Activated T-cell treated with anti-CD3 and anti-CD28 coated beads, Interleukin-2, amount 50 U/mL, for 4 hours (primary cell): ENCODE measurements around the gene ABAT. TPM values are rescaled to one million over a fixed set of nuclear protein-coding genes. Genes with fewer than 3 reads are reported as not detected.

Source experiments
- ATAC-seq, 2 donors: fragments of 200-7000 bp; cut with Tn5 transposase; one replicate each; pipeline ENCODE4 v1.10.0; 2021
- DNase-seq: peaks from one replicate; pipeline ENCODE4 v3.0.0-alpha.2; 2020
- H3K27me3 Mint-ChIP-seq: one replicate; pipeline ENCODE4 v1.8.0; 2021; ENCODE audit warnings: low read depth, mixed read lengths
- H3K36me3 Mint-ChIP-seq: one replicate; pipeline ENCODE4 v1.8.0; 2022; ENCODE audit warnings: mixed read lengths; ENCODE audit not compliant: insufficient read depth
- H3K4me1 Mint-ChIP-seq: one replicate; pipeline ENCODE4 v1.8.0; 2021; ENCODE audit warnings: low read depth, mixed read lengths
- H3K4me3 Mint-ChIP-seq: one replicate; pipeline ENCODE4 v1.8.0; 2021; ENCODE audit warnings: mild to moderate bottlenecking, moderate library complexity, mixed read lengths
- H3K9me3 Mint-ChIP-seq: one replicate; pipeline ENCODE4 v1.8.0; 2021; ENCODE audit warnings: mixed read lengths
- total RNA-seq, 3 donors: library from RNA; stranded (reverse); gene quantifications; one replicate each; pipeline ENCODE4 v1.2.1, GENCODE V29; 2021

Gene ABAT
- total RNA-seq, 3 donors from 2014 or later, result 3.4 to 6.4 (median 4.5) TPM

DNA sequence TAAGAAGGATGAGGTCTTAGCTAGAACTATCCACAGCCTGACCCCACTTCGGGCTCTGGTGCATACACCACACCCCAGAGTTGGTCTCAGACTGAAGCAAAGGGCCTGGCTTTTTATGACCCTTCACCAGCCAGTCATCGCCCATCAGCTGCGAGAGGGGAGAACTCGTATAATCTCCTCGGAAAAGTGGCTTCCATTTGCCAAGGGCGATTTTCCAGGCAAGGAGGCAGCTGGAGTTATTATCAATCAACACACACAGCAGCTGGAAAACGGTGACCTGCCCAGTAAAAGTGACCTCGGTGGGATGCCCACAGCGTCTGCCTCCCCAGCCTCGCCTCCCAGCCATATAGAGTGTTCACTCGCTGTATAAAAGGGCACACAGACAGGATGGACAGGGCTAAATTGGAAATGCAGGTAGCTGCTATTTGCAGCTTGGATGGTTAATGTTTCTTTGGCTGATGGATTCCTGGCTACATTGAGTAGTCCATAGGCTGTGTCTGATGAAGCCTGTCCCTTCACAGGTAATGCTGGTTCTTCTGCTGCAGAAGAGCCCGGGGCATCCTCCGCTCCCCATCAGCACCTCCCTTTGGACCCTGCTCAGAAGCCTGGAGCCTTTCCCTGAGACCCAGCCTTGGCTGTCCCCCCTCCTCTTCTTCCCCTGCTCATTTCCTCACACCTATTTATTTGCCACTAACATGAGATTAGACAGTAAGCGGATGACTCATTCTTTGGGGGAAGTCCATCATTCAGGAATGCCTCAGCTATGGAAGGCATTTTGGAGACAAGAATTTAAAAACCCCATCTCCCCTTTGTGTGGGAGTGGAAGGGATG, 77.3 kb downstream of the ABAT start:
- ATAC-seq, result no peak
- Mint-ChIP-seq H3K4me1 (no peaks in the 10 kb centered on the region), H3K9me3 (no peaks in the 10 kb centered on the region), H3K4me3 (no peak overlapping the region), H3K27me3 (no peaks in the 10 kb centered on the region), H3K36me3 (peaks cover 9% of the 10 kb centered on the region)
- DNase-seq, result no peak

DNA sequence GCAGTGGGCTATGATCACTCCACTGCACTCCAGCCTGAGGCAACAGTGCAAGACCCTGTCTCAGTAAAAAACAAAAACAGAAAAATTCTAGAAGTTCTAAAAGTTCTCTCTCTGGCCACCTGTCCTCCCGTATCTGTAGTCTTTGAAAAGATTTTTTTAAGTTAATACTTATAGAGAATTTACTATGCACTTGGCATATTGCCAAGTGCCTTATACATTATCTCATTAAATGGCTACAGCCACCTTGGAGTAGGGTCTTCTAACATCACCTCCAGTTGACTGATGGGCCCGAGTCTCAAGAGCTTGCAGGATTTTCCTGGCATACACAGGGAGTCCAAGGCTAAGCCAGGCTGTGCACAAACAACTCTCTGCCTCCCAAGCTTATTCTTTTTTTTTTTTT, 78.3 kb downstream of the ABAT start:
- DNase-seq (no peak), ATAC-seq (no peak)
- no peaks in the 10 kb centered on the region for H3K4me1 Mint-ChIP-seq
- no peaks in the 10 kb centered on the region for H3K9me3 Mint-ChIP-seq
- H3K36me3 Mint-ChIP-seq, result peaks cover 14% of the 10 kb centered on the region
- no peak overlapping the region for H3K4me3 Mint-ChIP-seq
- H3K27me3 Mint-ChIP-seq, result no peaks in the 10 kb centered on the region

DNA sequence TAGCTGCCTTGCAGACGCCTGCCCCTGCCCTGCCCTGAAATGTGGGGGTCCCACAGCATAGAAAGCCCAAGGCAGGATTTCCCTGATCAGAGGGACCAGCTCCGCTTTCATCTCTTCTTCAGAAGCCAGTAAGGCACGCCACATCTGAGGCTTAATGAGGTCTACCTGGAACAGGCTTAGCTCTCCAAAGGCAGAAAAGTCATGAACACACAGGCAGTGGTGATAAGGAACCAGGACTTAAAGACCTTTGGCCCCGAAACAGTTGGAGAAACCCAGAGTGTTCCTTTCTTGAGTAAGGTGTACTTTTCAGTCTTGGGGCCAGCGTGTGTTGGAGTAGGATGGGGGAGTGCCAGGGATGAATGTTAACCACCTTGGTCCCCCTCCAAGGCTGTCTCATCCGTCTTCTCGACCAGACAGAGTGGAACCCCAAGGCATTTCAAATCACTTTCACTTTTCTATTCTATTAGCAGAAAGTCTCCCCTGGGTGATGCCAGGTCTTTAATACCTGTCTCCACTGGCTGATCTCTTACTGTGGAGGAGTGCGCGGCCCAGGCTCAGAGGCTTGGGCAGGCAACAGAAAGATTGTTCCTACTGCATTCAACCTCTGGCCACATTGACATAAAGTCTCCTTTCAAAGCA, 79.1 kb downstream of the ABAT start:
- no peaks in the 10 kb centered on the region for H3K27me3 Mint-ChIP-seq
- no peaks in the 10 kb centered on the region for H3K4me1 Mint-ChIP-seq
- H3K36me3 Mint-ChIP-seq, result peaks cover 18% of the 10 kb centered on the region
- no peak overlapping the region for H3K4me3 Mint-ChIP-seq
- no peak for ATAC-seq
- no peaks in the 10 kb centered on the region for H3K9me3 Mint-ChIP-seq
- no peak for DNase-seq

DNA sequence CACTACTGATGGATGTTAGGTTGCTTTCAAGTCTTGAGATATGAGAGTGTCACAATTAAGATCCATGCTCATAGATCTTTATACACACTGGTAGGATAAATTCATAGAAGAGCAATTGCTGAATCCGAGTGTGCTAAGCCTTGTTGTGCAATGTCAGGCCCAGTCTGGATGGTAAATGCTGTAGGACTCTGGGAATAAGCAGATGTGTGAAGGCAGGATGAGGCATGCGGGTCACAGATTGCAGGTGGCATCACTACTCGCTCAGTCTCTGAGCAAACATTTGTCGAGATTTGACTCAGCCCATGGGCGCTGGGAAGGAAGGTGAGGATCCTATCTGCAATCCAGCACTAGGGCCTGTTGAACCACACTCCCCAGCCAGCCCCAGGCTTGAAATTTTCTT, 82.3 kb downstream of the ABAT start:
- H3K4me3 Mint-ChIP-seq, result no peak overlapping the region

DNA sequence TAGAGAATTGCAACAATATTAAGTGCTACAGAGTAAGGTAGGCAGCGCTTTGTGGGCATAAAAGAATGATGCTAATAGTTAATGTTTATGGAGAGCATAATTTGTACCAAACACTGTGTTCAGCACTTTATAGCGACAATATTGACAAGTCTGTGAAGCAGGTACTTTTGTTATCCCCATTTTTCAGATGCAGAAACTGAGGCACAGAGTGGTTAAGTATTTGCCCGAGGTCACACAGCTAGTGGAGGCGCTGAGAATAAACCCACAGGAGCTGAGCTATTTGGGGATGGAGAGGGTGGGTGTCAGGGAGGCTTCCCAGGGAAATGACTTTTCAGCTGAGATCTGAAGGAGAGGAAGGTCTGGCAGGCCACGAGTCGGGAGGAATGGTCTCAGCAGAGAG, 83.6 kb downstream of the ABAT start:
- DNase-seq (no peak), ATAC-seq (no peak)
- H3K36me3 Mint-ChIP-seq, result peaks cover 24% of the 10 kb centered on the region
- H3K4me1 Mint-ChIP-seq, result no peaks in the 10 kb centered on the region
- no peak overlapping the region for H3K4me3 Mint-ChIP-seq
- no peaks in the 10 kb centered on the region for H3K27me3 Mint-ChIP-seq
- no peaks in the 10 kb centered on the region for H3K9me3 Mint-ChIP-seq

More for the DNA sequence above, 82.3 kb downstream of the ABAT start:
- Mint-ChIP-seq H3K9me3 (no peaks in the 10 kb centered on the region), H3K27me3 (no peaks in the 10 kb centered on the region), H3K36me3 (peaks cover 20% of the 10 kb centered on the region), H3K4me1 (no peaks in the 10 kb centered on the region)
- DNase-seq (no peak), ATAC-seq (no peak)

DNA sequence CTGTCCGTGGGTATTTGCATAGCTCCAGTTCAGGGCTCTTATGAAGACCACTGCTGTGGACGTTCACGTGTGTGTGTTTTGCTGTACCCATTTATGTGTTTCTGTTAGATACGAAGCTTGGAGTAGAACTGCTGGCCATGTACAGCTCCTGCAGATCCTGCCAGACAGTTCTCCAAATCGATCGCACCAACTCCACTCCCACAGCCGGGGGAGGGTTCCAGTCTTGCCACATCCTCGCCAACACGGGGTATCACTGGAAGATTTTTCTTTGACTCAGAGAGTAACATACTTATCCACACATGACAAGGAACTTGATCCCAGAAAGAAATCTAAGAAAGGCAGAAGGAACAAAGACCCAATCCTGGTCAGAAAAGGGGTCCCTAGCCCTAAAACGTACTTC, 85.6 kb downstream of the ABAT start:
- no peak for ATAC-seq
- Mint-ChIP-seq H3K4me1 (no peaks in the 10 kb centered on the region), H3K36me3 (peaks cover 30% of the 10 kb centered on the region), H3K27me3 (no peaks in the 10 kb centered on the region), H3K9me3 (no peaks in the 10 kb centered on the region), H3K4me3 (no peak overlapping the region)
- no peak for DNase-seq

DNA sequence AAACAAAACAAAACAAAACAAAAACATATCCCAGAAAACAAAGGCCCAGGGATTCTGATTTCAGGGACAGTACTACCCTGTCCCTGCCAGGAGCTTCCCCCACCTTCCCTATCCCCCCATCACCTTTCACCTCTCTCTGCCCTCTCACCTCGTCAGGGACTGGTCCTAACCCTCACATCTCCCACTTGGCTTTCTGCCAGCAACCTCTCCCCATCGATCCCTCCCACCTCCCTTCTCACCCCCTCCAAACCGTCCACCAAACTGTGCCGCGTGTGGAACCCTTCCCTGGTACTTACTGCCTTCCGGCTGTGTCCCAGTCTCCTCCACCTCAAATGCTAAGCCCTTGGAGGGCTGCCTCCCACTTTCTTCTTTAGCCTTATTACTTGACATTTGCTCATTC, 86.7 kb downstream of the ABAT start:
- no peaks in the 10 kb centered on the region for H3K27me3 Mint-ChIP-seq
- peaks cover 30% of the 10 kb centered on the region for H3K36me3 Mint-ChIP-seq
- ATAC-seq, result no peak
- DNase-seq, result no peak
- no peaks in the 10 kb centered on the region for H3K9me3 Mint-ChIP-seq
- H3K4me1 Mint-ChIP-seq, result no peaks in the 10 kb centered on the region
- no peak overlapping the region for H3K4me3 Mint-ChIP-seq

DNA sequence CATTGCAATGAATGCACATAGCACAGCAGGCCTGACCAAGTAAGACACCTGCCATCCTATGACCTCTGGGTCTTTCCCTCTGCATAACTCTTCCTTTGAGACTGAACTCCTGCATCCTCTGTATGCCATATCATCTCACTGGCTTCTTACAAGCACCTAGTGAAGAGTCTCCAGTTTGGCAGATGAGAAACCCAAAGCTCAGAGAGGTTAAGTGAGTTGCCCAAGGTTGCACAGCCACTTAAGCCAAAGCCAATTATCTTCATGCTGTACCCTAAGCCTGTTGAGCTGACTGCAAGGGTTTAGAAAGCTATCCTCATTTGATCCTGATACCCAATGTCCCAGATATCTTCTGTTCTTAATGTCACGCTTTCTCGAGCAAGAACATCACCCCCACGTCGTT, 87.8 kb downstream of the ABAT start:
- DNase-seq (no peak), ATAC-seq (no peak)
- no peak overlapping the region for H3K4me3 Mint-ChIP-seq
- H3K27me3 Mint-ChIP-seq, result no peaks in the 10 kb centered on the region
- H3K9me3 Mint-ChIP-seq, result no peaks in the 10 kb centered on the region
- no peaks in the 10 kb centered on the region for H3K4me1 Mint-ChIP-seq
- H3K36me3 Mint-ChIP-seq, result peaks cover 27% of the 10 kb centered on the region

DNA sequence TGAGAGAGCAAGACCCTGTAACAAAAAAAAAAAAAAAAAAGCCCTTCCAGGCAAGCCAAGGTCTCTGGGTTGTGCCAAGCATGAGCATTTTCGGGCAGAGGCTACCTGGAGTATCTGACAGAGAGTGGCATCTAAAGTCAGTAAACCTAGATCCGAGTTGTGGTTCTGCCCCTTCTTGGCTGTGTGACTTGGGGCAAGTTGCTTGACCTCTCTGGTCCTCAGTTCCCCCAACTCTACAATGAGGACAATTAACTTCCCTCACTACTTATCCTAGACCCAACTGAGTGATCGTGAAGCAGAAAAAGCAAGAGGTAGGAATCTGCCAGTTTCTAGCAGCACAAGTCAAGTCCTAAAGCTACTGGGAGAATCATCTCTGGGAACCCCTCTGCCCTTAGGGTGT, 88.7 kb downstream of the ABAT start:
- Mint-ChIP-seq H3K27me3 (no peaks in the 10 kb centered on the region), H3K4me3 (no peak overlapping the region), H3K36me3 (peaks cover 20% of the 10 kb centered on the region), H3K9me3 (no peaks in the 10 kb centered on the region), H3K4me1 (no peaks in the 10 kb centered on the region)
- DNase-seq, result no peak
- ATAC-seq, result no peak

DNA sequence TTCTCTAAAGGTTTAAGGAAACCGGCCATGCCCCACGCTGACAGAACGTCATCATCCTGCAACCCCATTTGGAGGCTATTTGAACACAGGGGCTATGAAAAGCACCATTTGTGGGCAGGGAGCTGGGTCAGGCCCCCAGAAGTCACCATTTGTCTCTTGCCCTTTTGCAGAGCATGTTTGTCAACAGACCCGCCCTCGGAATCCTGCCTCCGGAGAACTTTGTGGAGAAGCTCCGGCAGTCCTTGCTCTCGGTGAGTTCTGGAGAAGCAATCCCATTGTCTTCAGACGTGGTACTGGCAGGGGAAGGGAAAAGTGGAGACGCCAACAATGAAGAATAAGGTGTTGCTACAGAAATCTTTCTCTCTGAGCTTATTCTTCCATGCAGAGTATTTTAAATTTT, 89.5 kb downstream of the ABAT start:
- DNase-seq (no peak), ATAC-seq (no peak)
- H3K36me3 Mint-ChIP-seq, result peaks cover 19% of the 10 kb centered on the region
- H3K27me3 Mint-ChIP-seq, result no peaks in the 10 kb centered on the region
- no peaks in the 10 kb centered on the region for H3K9me3 Mint-ChIP-seq
- no peak overlapping the region for H3K4me3 Mint-ChIP-seq
- no peaks in the 10 kb centered on the region for H3K4me1 Mint-ChIP-seq

DNA sequence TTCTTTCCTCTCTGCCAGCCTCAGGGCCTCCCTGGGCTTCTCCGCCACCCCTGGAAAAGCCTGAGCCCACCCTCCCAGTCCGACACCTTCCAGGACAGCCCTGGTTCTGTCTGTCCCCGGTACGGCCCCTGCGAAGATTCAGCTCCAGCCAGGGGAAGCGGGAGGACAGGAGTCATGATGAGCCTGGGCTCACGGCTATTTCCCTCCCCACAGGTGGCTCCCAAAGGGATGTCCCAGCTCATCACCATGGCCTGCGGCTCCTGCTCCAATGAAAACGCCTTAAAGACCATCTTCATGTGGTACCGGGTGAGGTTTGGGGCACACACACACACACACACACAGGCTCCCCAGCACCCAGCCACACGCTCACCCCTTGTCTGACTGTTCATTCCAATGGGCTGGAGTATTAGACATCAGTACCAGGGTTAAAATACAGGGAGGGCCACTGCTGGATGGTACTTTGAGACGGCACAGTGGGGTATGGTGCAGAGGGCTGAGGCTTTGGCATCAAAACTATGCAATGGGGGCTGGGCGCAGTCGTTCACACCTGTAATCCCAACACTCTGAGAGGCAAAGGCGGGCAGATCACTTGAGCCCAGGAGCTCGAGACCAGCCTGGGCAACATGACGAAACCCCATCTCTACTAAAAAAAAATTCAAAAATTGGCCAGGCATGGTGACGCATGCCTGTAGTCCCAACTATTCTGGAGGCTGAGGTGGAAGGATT, 90.3 kb downstream of the ABAT start:
- ATAC-seq, result no peak
- no peaks in the 10 kb centered on the region for H3K9me3 Mint-ChIP-seq
- peaks cover 19% of the 10 kb centered on the region for H3K36me3 Mint-ChIP-seq
- DNase-seq, result no peak
- H3K27me3 Mint-ChIP-seq, result no peaks in the 10 kb centered on the region
- H3K4me1 Mint-ChIP-seq, result no peaks in the 10 kb centered on the region
- H3K4me3 Mint-ChIP-seq, result no peak overlapping the region

DNA sequence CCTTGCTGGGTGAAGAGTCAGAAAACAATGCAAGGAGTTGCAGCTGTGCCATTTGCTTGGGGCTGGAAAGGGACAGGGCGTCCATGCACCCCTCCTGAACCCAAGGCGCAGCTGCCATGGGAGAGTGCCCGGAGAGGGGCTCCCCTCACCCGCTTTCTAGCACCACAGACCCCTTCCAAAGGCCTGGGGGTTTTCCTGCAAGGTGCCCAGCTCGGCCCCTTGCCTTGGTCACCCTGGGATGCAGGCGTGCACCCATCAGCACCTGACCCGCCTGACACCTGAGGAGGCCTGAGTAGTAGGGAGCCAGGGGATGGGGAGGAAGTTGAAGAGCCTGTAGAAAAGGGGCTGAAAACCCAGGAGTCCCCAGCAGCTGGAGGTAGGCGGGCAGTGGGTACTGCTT, 92.8 kb downstream of the ABAT start:
- Mint-ChIP-seq H3K27me3 (no peaks in the 10 kb centered on the region), H3K4me3 (no peak overlapping the region), H3K36me3 (peaks cover 12% of the 10 kb centered on the region), H3K4me1 (no peaks in the 10 kb centered on the region), H3K9me3 (no peaks in the 10 kb centered on the region)
- ATAC-seq (no peak), DNase-seq (no peak)

DNA sequence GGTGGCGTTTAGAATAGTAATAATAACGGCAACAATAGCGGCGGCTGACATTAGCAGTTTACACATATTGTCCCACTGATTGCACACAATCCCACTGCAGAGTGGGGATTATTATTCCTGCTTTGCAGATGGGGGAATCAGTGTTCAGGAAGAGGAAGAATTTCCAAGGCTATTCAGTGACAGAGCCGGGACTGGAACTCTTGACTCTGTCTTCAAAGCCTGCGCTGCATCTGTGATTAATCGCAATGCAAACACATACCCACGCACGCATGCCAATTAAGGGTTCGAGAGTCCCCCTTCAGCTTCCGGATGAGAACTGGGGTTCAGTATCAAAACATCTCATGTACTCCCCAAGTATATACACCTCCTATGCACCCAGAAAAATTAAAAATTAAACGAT, 93.9 kb downstream of the ABAT start:
- ATAC-seq, result no peak
- Mint-ChIP-seq H3K9me3 (no peaks in the 10 kb centered on the region), H3K27me3 (no peaks in the 10 kb centered on the region)

DNA sequence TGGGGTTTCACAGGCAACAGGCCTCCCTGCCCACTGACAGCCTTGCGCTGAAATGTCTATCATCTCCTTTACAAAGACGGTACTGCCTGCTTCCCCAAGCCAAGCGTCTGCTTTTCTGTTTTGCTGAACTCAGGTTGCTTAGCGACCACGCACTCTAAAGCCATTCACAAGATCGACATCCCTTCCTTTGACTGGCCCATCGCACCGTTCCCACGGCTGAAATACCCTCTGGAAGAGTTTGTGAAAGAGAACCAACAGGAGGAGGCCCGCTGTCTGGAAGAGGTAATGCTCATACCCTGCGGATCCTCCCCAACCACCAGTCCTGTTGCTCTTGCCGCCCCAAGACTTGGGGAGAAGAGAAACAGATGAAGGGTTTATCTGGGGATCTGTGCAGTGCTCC, 94.3 kb downstream of the ABAT start:
- peaks cover 18% of the 10 kb centered on the region for H3K36me3 Mint-ChIP-seq
- H3K9me3 Mint-ChIP-seq, result no peaks in the 10 kb centered on the region
- H3K4me3 Mint-ChIP-seq, result no peak overlapping the region
- DNase-seq (no peak), ATAC-seq (no peak)
- no peaks in the 10 kb centered on the region for H3K27me3 Mint-ChIP-seq
- H3K4me1 Mint-ChIP-seq, result no peaks in the 10 kb centered on the region

More for the DNA sequence above, 93.9 kb downstream of the ABAT start:
- H3K36me3 Mint-ChIP-seq, result peaks cover 19% of the 10 kb centered on the region
- DNase-seq, result no peak
- no peaks in the 10 kb centered on the region for H3K4me1 Mint-ChIP-seq
- no peak overlapping the region for H3K4me3 Mint-ChIP-seq

DNA sequence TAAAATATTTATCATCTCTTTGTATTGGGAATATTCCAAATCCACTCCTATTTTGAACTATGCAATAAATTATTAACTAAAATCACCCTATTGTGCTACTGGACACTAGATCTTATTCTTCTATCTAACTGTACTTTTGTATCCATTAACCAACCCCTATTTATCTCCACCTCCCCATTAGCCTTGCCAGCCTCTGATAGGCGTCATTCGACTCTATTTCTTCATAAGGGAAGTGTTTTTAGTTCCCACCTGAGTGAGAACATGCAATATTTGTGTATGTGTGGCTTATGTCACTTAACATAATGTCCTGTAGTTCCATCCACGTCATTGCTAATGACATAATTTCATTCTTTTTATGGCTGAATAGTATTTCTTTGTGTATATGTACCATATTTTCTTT, 99.1 kb downstream of the ABAT start:
- H3K4me1 Mint-ChIP-seq, result no peaks in the 10 kb centered on the region
- H3K4me3 Mint-ChIP-seq, result no peak overlapping the region
- H3K9me3 Mint-ChIP-seq, result no peaks in the 10 kb centered on the region
- H3K27me3 Mint-ChIP-seq, result no peaks in the 10 kb centered on the region
- H3K36me3 Mint-ChIP-seq, result peaks cover 22% of the 10 kb centered on the region
- DNase-seq (no peak), ATAC-seq (no peak)
